ENCODE data around the gene CCDC73.

The CCDC73 gene

DNA sequence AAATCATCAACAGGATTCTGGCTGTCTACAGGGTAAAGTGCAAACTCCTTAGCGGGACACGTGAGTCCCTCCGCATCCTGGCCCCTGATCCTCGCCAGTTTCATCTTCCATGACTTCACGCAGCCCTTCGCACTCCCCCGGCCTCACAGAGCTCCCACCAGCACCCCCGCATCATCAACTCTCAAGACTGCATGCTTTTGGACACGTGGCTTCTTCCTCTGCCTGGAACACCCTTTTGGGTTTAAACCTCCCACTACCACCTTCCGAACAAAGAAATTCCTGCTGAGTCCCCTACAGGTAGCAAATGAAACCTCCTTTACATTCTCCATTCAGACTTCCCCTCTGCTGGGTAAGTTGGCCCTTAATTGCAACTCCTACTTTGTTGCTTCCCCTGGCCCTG is 223.4 kb downstream of the CCDC73 start:
- TF ChIP-seq, protein P1, sequence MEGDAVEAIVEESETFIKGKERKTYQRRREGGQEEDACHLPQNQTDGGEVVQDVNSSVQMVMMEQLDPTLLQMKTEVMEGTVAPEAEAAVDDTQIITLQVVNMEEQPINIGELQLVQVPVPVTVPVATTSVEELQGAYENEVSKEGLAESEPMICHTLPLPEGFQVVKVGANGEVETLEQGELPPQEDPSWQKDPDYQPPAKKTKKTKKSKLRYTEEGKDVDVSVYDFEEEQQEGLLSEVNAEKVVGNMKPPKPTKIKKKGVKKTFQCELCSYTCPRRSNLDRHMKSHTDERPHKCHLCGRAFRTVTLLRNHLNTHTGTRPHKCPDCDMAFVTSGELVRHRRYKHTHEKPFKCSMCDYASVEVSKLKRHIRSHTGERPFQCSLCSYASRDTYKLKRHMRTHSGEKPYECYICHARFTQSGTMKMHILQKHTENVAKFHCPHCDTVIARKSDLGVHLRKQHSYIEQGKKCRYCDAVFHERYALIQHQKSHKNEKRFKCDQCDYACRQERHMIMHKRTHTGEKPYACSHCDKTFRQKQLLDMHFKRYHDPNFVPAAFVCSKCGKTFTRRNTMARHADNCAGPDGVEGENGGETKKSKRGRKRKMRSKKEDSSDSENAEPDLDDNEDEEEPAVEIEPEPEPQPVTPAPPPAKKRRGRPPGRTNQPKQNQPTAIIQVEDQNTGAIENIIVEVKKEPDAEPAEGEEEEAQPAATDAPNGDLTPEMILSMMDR (conservative IDR thresholded peaks at IDR 0.05) = no peak
- H3K27ac ChIP-seq = no peak overlapping the region

DNA sequence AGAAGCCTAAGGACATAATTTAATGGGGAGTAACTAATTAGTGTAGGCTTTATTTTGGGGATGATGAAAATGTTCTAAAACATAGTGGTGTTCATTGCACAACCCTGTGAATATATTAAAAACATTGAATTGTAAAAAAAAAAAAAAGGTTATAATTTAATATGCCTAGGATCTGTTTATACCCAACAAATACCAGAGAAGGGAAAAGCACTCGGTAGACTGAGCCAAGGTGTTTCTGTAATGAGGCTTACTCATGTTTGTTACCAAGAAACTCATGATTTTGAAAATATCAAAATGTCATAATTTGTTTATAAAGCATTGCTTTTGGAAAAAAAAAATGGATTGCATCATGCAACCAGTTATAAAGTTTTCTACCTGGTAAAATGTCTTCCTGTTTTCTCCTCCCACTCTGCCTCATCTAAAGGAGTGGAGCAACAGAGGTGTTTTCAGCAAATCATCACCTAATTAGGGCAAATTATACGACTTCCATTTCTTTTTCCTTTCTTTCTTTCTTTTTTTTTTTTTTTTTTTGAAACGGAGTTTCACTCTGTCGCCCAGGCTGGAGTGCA is 225.1 kb downstream of the CCDC73 start:
- TF ChIP-seq, protein P1 (conservative IDR thresholded peaks at IDR 0.05) = no peak
- H3K27ac ChIP-seq = no peak overlapping the region

DNA sequence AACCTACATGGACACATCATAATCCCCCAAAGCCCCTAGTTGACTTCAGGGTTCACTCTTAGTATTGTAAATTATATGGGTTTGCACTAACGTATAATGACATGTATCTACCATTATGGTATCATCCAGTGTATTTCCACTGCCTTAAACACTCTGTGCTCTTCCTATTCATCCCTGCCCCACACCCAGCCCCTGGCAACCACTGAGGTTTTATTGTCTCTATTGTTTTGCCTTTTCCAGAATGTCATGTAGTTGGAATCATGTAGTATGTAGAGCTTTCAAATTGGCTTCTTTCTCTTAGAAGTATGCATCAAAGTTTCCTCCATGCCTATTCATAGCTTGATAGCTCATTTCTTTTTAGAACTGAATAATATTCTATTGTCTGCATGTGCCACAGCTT is 227.3 kb downstream of the CCDC73 start:
- peak overlapping the region; percentile 9; the same call in 1 of the 2 replicates for H3K27ac ChIP-seq
- TF ChIP-seq, protein P1 (conservative IDR thresholded peaks at IDR 0.05) = no peak

DNA sequence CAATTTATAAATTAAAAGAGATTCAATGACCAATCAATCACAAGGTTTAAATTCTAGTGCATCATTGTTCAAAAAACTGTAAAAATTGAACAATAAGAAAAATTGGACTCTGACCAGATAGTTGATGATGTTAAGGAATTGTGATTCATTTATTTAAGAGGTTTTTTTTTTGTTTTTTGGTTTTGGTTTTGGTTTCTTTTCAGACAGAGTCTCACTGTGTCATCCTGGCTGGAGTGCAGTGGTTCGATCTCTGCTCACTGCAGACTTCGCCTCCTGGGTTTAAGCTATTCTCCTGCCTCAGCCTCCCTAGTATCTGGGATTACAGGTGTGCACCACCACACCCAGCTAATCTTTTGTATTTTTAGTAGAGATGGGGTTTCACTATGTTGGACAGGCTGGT is 227.9 kb downstream of the CCDC73 start:
- H3K27ac ChIP-seq = no peak overlapping the region
- TF ChIP-seq, protein P1 (conservative IDR thresholded peaks at IDR 0.05) = no peak

DNA sequence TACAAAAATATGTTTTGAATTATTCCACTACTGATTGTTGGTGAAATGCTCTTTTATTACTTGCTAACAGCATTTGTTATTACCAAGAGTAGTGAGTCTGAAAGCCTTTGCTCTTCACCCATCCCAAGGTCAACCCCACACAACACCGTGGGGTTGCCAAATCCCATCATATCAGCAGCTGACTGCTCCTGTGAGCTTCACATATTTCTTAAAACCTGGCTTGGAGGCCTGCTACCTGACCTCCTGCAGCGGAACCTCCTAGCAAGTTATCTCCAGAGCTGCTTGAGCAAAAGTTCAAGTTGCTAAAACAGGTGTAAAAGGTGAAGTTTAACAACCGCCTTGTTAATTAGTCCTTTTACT is 230.9 kb downstream of the CCDC73 start:
- H3K27ac ChIP-seq = no peak overlapping the region
- TF ChIP-seq, protein P1 (conservative IDR thresholded peaks at IDR 0.05) = no peak

DNA sequence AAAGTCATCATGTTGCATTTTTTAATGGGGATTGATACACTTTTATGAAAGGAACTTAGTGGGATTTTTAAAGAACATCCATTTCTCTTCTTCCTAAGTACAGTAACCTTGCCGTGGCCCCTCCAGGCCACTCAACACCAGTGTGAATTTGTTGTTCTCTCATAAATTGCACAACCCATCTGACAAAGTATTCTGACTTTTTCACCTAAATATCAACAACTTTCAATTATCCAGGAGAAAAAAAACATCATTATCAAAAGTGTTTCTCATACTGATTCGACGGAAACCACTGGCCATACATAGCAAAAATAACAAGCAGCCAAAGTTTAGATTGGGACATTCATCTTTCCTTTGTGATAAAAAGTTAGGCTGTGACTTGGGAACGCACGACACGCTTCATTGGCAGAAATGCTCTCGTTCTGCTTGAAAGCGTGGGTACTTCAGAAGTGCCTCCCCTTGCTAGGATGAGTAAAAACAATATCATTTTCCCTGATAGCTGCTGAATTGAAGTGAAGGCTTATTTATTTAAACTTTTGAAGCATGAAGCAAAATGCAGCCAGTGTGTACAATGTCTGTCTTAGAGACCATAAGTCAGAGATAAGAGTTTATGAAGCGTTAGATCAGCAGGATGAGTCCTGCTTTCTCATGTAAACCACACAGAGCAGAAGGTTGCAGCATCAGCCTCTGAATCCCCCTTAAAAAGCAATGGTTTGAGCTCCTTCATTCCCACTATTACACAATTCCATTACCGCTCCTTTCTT is 231.4 kb downstream of the CCDC73 start:
- no peak overlapping the region for H3K27ac ChIP-seq
- TF ChIP-seq, protein P1 (conservative IDR thresholded peaks at IDR 0.05) = no peak

DNA sequence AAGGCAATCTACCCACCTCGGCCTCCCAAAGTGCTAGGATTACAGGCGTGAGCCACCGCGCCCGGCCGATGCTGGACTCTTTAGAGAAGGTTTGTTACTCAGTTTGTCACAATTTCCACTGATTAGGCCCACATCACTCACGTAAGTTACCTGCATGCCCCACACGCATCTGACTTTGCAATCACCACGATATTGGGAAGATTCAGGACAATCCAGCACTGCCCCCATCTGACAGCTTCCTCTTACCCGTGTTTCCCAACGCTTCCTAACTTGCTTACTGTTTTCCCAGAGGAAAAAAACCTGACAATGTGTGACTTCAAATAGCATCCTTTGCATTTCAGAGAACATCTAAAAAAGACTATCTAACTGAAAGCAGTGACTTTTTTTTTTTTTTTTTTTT is 232.6 kb downstream of the CCDC73 start:
- TF ChIP-seq, protein P1 (conservative IDR thresholded peaks at IDR 0.05) = peak; percentile 28; the same call in 1 of the 2 replicates

More for the DNA sequence above, 232.6 kb downstream of the CCDC73 start:
- no peak overlapping the region for H3K27ac ChIP-seq
